HG03571 (cell line): ENCODE results near the gene PGS1.
A peak's percentile ranks its signal among the peaks of the same experiment; 100 is the strongest.

ENCODE experiments used
- ATAC-seq: cut with Tn5 transposase; IDR thresholded peaks from one replicate; pipeline ENCODE4 v1.9.1; 2021; ENCODE audit not compliant: unreplicated experiment

PGS1 gene

DNA sequence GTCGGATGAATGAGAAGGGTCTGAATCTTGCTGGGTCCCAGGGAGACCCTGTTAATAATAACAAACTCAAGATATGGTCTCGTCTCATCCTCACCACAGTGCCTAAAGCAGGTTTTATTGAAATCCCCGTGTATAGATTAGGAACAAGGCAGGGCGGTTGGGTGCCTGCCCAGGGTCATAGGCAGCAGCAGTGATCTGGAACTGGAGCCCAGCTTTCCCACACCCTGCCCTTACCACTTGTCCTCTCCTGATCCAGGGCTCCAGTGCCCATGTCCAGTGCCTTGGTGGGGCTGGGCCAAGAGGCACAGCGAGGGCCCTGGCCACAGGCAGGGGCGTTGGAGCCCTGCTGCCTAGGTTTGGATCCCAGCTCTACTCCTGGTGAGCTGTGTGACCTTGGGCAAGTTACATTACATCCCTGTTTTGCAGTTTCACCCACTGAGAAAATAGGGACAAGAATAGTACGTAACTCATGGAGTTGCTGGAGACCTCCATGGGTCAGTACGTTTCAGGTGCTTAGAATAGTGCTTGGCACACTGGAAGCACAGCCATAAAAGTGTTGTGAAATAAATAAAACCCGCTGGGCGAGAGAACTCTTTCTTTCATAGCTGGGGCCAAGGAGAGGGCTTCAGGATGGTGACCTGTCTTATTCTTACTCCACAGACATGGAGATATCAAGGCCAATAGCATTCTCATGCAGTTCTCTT lies 32.5 kb upstream of the PGS1 start:
- ATAC-seq, result no peak

DNA sequence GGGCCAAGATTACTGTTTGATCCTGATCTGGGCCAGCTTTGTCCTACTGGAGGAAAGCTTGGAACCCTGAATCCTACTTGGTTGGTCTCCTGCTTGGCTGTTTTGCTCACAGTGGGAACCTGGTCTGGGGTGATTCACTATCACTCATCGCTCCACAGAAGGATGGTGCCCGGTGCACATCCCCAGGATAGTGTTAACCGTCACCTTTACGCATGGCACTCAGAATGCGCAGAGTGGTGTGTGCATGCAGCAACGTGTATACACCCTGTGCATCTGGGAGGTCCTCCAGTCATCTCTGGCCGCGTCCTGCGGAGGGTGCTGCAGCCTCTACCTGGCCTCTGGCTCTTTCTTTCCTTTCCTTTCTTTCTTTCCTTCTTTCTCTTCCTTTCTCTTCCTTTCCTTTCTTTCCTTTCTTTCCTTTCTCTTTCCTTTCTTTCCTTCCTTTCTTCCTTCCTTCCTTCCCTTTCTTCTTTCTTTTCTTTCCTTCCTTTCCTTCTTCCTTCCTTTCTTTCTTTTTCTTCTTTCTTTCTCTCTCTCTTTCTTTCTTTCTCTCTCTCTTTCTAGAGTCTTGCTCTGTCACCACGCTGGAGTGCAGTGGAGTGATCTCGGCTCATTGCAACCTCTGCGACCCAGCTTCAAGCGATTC lies 31.7 kb upstream of the PGS1 start:
- ATAC-seq, result no peak

DNA sequence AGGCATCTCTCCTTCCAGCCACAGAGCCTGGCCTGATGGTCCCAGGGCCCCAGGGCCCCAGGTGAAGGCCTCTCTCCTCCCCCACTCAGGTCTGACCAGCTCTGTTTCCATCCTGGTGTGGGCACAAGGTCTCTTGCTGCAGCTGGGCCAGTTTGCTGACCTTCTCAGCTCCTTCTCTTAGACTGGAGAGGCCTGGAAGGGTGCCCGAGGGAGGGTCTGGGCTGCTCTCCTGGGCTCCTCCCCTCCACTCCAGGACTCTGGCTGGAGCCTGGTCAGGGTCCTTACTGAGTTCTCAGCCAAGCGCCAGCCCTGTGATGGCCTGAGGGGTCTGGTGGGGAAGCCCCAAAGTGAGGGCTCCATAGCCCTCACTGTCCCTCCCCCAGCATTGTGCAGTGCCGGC lies 31.0 kb upstream of the PGS1 start:
- ATAC-seq, result no peak

DNA sequence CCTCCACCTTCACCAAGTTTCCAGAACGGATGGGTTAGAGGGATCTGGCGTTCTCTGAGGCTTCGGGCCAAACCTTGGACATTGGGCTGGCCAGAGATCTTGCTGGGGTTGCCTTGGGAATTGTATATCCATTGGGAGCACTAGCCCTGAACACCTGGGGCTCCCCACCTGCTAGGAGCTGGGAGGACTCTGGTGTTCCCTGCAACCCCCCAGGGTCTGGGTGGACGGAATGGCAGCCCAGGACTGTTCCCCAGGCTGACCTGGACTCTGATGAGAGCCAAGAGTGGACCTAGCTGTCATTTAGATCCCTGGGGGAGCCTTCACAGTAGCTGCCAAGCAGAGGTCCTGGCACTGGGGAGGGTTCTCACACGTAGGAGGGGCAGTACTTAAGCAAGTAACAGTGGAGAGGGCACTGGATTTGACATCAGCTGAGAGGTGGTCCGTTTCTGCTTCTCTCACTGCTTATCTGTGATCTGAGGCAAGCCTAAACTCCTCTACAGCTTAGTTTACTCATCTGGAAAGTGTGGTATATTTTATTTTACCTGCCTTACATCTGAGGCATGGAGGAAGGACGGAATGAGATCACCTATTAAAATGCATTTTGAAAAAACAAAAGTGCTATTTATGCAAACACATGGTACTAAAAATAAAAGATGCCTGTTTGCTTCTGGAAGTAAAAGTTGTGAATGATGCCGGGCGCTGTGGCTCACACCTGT lies 30.2 kb upstream of the PGS1 start:
- no peak for ATAC-seq

DNA sequence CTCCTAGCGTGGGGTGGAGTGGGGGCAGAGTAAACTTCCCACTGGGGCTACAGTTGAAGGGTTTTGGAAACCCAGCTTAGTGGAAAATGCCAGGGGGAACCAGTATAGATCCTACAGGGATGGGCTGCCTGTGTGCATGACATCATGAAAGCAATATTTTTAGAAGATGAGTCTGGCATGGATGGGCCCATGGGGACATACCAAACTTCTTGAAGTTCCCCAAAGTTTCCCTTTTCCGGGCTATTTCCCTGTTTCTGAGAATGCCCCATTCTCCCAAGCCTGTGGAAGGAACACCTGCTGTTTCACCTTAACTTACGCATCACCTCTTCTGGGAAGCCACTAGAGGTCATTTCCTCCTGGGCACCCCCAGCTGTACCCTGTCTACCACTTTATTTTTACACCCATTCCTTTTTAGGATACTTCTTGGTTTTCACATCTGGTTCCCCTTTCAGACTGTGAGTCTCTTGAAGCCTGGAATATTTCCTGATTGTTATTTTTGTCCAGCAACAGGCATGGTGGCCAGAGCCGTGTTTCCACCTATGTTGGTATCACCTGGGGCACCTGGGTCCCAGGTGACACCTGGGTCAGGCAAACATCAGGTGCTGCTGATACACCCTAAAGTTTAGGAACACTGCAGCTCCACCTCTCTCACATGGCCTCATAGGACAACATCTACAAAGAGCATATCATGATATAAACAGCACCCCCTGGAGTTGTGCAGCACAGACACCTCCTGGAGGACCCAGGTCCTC lies 28.4 kb upstream of the PGS1 start:
- ATAC-seq, result no peak

DNA sequence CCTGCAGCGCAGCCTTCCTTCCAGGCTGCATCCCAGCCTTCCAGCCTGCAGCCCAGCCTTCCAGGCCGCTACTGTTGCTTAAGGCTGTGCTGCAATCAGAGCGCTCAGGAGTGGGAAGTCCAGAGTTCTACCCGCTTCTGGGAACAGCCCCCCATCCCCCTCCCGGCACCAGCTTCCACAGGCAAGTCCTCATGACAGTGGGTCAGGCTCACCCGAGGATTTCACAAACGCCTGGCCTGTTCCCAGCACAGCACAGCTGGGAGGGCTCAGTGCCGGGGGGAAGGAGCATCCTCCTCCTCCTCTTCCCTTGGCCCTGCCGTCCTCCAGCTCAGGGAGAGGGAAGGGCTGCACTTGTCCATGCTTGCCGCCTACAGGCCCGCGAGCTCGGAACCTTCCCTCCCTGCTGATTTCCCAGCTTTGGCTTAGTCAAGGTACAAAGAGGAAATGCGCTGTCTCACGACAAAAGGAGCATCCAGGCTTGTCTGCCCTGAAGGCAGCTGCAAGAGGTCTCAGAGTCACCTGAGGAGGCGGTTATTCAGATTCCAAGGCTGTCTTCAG lies 26.9 kb upstream of the PGS1 start:
- ATAC-seq, result no peak

DNA sequence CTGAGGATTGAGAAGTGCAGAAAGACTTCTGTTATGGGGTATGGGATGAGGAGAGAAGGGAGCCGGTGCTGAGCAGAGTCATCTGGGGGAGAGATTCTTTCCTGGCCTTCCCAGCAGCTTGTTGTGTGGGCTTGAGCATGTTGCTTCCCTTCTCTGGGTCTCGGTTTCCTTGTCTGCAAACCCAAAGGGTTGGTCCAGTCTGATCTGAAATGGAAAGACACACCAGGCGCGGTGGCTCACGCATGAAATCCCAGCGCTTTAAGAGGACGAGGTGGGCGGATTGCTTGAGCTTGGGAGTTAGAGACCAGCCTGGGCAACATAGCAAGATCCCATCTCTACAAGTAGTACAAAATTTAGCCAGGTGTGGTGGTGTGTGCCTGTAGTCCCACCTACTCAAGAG lies 24.6 kb upstream of the PGS1 start:
- ATAC-seq, result no peak

DNA sequence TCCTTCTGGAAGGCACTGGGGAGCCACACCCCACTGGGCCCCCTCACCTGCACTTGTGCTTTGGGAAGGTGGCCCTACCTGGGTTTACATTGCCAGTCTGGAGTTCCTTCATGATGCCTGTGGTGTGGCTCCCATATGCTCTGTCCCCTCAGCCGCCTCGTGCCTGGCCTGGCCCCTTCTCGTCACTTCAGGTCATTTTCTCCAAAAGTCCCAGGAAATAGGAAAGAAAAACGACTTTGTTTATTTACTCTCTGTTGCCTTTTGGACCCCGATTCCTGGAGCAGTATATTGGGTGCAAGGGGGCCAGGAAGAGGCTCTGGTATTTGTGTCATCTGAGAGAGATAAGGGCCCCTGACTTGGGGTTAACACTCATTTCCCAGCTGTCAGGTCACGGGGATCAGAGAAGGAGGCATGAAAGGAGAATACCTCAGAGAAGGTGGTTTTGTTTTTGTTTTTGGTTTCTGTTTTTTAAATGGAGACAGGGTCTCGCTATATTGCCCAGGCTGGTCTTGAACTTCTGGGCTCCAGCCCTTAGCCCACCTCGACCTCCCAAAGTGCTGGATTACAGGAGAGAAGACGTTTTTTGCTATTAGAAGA lies 23.3 kb upstream of the PGS1 start:
- ATAC-seq, result no peak

DNA sequence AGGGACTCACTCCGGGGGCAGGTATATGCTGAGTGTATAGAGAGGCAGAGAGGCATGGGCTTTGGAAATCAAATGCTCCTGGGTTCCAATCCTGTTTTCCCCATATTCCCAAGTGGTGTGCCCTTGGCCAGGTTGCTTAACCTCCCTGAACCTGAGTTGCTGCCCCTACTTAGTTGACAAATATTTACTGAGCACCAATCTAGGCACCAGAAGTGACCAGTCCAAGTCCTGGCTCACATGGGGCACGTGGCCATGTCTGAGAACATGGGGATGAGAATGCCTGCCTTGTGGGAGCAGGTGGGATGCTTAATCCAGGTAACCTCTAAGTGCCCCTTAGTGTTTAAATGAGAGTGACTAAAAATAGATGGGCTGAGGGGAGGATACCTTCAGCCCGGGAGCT lies 22.7 kb upstream of the PGS1 start:
- no peak for ATAC-seq

DNA sequence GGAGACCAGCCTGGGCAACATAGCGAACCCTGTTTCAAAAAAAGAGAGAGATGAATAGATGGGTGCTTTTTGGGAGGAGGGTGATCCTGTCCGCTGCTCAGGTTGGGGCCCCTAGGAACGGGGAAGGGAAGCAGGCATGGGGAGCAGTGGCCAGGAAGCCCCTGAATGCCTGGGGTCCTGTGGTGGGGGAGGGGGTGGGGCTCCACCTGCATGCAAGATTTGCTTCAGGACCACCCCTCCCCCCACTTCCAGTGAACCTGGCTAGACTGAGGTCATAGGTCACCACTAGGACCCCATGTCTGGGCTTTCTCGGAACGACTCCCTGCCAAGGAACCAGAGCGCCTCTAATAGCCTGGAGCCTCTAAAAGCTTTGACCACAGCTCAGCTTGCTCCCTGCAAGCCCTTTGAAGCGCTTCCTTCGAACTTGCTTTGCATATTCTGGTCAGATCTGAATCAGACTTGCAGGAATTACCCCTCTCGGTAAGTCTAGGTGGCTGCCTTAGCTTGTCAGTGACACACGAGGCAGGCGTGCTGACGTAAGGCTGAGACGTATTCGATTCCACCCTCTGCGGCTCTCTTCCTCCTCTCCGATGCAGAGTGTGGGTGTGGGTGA lies 22.2 kb upstream of the PGS1 start:
- ATAC-seq, result peak; percentile 58

DNA sequence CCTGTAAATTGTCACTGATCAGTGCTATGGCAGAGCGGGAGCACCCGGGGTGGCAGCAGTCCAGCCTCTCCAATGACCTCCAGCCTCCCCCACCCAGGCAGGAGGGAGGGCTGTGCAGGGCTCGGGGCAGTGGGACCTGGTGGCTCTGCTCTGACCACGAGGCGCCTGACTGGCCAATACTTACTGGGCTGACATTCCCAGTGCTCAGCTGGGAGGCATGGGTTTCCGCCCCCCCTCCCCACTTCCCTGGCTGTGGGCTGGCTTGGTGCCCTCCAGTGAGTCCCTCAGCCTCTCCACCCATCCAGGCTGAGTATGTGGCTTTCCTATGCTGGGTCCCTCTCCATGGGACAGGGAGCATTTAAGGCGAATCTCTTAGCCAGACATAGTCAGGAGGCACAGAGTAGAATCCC lies 21.3 kb upstream of the PGS1 start:
- ATAC-seq, result no peak

DNA sequence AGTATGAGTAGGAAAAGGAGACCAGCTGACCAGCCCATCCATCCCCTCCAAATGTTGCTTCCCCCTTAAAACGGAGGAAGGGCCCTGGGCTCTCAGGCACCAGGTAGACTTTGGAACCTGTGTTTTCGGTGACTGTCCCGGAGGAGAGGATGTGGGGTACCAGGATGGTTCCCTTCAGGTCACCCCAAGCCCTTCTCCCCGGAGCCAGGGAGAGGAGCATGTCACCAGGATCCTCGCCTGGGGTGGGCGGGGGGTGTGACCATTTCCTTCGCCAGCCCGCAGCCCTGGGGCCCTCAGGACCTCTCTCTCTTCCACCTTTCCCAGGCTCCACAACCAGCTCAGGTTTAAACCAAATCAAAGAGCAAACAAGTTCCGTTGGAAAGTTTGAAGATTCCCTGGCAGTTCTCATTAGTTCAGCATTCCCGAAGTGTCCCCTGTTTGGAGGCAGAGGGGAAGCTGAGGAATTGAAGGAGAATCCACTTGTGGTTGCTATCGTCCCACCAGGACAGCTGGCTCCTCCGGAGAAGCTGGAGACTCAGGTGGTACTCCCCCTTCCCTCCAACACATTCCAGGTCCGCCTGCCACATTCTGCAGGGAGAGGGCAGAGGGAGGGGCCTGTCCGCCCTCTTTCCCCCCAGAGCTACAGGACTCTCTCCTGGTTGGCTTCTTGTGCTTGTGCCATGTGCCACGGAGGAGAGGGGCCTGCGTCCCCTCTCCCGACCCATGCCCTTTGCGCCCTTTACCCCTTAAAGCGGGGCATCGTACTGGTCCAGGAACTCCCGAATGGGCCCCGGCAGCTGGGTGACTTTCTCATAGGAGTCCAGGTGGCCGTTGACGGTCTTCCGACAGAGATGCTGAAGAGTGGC lies 20.5 kb upstream of the PGS1 start:
- no peak for ATAC-seq

DNA sequence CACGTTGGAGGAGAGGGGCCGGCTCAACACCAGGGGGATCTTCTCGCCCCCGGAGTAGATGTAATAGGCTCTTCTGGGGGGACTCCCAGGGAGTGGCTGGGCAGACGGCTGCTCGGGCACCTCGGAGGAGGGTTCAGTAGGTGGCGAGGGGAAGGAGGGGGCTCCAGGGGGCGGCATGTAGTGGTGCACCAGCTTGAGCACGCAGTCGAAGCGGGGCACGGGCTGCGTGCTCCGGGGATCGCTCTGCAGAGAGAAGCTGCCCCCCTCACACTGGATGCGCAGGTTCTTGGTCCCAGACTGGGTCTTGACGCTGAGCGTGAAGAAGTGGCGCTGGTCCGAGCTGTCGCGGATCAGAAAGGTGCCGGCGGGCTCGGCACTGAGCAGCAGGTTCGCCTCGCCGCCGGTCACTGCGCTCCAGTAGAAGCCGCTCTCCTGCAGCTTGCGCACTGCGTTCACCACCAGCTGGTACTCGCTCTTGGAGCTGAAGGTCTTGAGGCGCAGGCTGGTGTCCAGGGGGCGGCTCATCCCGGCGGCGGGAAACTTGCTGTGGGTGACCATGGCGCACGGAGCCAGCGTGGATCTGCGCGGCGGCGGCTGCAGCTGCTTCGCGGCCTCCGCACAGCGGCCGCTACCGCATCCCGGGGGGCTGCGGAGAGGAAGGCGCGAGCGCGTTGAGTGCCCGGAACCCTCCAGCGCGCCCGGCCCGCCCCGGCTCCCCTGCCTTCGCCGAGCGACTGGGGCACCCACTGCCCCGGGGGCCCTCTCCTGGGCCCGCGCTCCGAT lies 19.7 kb upstream of the PGS1 start:
- no peak for ATAC-seq

DNA sequence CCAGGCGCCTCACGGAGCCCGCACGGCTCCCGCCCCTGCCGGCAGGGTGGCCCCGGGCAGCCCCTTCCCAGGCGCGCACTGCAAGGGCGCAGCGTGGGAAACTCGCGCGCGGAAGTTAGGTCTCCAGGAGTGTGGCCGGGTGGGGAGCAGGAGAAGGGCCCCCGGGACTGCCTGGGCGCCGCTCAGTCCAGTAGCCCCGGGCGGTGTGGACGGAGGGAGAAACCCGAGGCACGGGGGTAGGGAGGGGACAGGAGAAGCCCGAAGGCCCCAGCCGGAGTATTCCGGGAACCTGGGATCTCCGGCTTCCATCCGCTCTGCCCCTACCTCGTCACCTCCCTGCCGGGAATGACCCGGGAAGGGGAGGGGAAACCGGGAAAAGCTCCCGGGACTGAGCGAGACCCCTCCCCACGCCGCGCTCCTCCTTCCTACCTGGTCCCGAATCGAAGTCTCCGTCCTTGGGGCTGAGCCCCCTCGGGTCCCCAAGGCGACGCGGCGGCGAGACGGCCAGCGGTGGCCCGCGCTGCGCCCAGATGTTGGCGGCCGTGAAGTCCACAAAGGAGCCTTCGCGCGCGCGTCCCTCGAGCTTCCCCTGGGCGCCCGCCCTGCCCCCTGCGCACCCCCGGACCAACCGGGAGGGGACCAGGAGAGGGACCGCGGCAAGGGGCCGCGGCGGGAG lies 19.0 kb upstream of the PGS1 start:
- ATAC-seq, result no peak

DNA sequence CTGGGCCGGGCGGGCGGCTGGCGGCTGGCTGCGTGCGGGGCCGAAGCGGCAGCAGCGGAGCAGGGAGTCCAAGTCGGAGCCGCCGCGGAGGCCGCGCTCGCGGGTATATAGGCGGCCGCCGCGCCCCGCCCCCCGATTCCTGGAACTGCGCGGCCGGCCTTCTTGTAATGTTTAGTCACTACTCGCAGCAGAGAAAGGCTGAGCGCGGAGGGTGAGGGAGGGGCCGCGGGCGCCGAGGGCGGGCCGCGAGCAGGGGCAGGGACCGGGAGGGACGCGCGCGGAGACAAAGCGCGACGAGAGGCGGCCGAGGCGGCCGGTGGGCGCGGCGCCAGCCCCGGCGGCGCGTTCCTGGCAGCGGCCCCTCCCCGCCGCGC lies 18.5 kb upstream of the PGS1 start, which contains the start of gene SOCS3:
Gene SOCS3 (minus strand): TSS at position 81 of the 374 bp plus-strand sequence. CDS start 982 bp downstream, outside the sequence.
- ATAC-seq, result no peak

DNA sequence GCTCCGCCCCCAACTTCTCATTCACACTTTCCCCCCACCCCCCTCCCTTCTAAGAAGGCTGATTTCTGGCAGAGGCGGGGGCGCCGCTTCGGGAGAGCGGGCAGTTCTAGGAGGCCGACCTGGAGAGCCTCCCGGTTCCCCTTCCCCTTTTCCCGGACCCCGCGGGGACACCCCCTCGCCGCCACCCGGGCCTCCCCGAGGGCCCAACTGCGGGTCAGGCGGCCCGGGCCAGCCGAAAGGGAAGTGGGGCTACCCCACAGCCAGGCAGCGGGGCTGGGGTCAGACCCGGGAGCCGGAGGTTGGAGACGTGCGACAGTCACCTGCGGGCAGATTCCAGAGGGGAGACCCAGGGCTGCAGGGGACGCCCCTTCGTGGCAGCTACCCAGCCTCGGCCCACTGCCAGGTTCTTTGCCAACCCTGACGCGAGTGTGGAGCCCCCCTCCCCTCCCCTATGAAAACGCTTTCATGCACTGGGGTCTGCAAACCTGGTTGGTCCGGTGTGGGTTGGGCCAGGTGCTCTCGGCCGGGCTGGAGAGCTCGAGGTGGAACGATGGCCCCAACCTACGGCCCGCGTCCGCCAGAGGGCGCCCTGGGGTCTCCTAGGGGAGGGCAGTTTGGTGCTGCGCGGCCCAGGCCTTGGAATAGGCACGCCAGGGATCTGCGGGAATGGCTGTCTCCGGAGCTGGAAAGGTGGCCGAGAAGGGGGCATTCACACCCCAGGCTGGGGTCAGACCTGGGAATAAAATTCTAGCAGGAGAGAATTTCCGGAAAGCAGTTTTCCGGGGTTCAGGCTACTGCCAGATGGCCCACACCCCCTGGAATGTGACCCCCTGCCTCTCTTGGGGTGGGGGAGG lies 17.9 kb upstream of the PGS1 start:
- ATAC-seq, result no peak

DNA sequence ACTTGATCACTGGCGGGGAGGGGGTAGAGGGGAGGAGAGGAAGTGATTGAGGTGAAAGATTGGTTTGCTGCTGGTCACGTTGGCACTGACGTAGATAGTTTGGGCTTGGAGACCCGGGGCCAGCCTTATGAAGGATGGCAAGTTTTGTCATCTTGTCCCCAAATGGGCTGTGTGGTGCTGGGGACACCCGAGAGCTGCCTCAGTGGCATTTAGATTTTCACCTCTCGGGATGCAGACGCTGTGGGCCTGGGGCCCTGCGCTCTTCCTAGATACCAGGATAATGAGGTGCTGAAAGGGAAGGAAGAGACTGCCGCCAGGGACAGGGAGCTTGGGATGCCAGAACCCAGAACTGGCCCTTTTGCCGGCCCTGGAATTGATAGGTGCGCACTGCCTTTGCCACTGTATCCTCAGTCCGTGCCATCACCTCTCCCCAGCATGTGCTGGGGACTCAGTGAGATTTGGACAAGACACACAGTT lies 17.2 kb upstream of the PGS1 start:
- ATAC-seq, result no peak
